Measurements from ENCODE around the gene AQP7.
"Not testable (repeated sequence)": the region's sequence is repeated elsewhere in the genome, so short reads cannot be mapped to it uniquely, and the experiment has no call there.

AQP7 gene

GRCh38 chr9:33404788-33405362 is 2.5 kb upstream of the AQP7 start:
- Histone ChIP-seq H3K4me3 (ENCODE audit: severe bottlenecking) (no peak overlapping the region), H3K27me3 (ENCODE audit: insufficient read depth, poor library complexity, severe bottlenecking) (no peaks in the 10 kb centered on the region), H3K27ac (ENCODE audit: poor library complexity, severe bottlenecking) (no peak overlapping the region), H3K36me3 (ENCODE audit: low read depth) (no peaks in the 10 kb centered on the region), H3K4me1 (ENCODE audit: insufficient read depth, poor library complexity, severe bottlenecking) (peaks cover 5% of the 10 kb centered on the region), H3K9me3 (ENCODE audit: severe bottlenecking) (no peaks in the 10 kb centered on the region)
- no peak for TF ChIP-seq CTCF (IDR thresholded peaks at IDR 0.05; ENCODE audit: poor library complexity, severe bottlenecking)
- no peak for DNase-seq (ENCODE audit: low spot score)
- peak; percentile 55; the same call in 2 of the 3 replicates for ATAC-seq (ENCODE audit: low read depth)

DNA sequence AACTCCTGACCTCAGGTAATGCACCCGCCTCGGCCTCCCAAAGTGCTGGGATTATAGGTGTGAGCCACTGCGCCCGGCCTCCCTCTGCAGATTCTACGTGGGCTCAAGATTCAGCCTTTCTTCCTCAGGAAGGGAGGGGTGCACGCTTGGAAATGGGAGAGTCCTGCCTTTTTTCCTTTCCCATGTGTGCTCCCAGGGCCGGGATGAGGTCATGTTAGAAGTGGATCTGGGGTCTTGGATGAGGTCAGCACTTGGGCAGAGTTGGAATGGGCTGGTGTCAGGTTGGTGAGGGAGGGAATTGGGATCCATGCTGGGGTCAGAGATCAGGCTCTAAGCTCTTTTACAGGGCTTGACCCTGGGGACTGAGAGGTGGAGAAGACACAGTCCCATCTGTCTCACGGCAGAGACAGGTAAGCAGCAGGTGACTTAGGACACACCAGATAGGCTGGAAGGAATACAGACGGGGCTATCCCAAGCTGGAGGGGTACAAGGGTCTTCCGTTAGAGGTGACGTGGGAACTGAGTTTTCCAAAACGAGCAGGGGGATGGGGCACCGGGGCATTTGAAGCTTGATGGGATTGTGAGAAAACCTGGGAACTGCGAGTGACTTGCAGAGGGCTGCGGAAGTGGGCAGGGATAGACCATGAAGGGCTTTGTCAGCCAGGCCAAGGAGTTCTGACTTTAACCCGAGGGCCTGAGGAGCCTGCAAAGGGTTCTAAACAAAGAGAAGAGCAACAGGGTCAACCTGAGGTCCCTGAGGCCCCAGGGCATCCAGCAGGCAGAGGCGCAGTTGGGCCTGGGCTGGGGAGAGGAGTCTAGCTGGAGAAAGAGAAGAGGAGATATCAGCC is 1.8 kb upstream of the AQP7 start:
- Histone ChIP-seq H3K4me3 (ENCODE audit: severe bottlenecking) (no peak overlapping the region), H3K9me3 (ENCODE audit: severe bottlenecking) (no peaks in the 10 kb centered on the region), H3K27me3 (ENCODE audit: insufficient read depth, poor library complexity, severe bottlenecking) (no peaks in the 10 kb centered on the region), H3K4me1 (ENCODE audit: insufficient read depth, poor library complexity, severe bottlenecking) (peaks cover 5% of the 10 kb centered on the region), H3K36me3 (ENCODE audit: low read depth) (no peaks in the 10 kb centered on the region), H3K27ac (ENCODE audit: poor library complexity, severe bottlenecking) (no peak overlapping the region)
- ATAC-seq (ENCODE audit: low read depth) (no peak), DNase-seq (ENCODE audit: low spot score) (no peak)
- TF ChIP-seq CTCF (IDR thresholded peaks at IDR 0.05; ENCODE audit: poor library complexity, severe bottlenecking): no peak

DNA sequence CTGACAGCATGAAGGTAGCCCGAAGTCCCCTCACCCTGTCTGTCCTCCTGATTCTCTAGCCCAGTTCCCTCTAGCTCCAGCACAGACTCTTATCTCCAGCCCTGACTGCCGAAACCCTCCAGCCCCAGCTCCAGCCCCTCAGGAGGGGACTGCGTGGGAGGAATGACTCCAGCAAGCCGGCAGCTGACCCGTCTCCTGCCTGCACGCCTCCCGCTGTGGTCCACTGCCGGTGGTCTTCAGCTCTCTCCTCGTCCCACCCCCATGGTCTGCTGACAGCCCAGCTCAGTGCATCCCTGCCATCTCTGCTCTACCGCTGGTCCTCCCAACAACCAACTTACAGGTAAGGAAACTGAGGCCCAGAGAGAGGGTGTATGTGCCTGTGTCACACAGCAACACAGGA is 559 bp downstream of the AQP7 start:
- not testable (repeated sequence) for H3K27ac ChIP-seq (ENCODE audit: poor library complexity, severe bottlenecking); ATAC-seq (ENCODE audit: low read depth); H3K4me1 ChIP-seq (ENCODE audit: insufficient read depth, poor library complexity, severe bottlenecking); DNase-seq (ENCODE audit: low spot score); H3K9me3 ChIP-seq (ENCODE audit: severe bottlenecking); H3K36me3 ChIP-seq (ENCODE audit: low read depth); H3K4me3 ChIP-seq (ENCODE audit: severe bottlenecking); H3K27me3 ChIP-seq (ENCODE audit: insufficient read depth, poor library complexity, severe bottlenecking)

- not testable (repeated sequence) for H3K4me3 ChIP-seq (ENCODE audit: severe bottlenecking); H3K27me3 ChIP-seq (ENCODE audit: insufficient read depth, poor library complexity, severe bottlenecking); H3K36me3 ChIP-seq (ENCODE audit: low read depth); DNase-seq (ENCODE audit: low spot score); H3K9me3 ChIP-seq (ENCODE audit: severe bottlenecking); H3K27ac ChIP-seq (ENCODE audit: poor library complexity, severe bottlenecking); ATAC-seq (ENCODE audit: low read depth); H3K4me1 ChIP-seq (ENCODE audit: insufficient read depth, poor library complexity, severe bottlenecking)
Observed at GRCh38 chr9:33399047-33399446, 3.3 kb downstream of the AQP7 start.

GRCh38 chr9:33397801-33398200 is 4.6 kb downstream of the AQP7 start:
- H3K4me1 ChIP-seq (ENCODE audit: insufficient read depth, poor library complexity, severe bottlenecking); H3K27me3 ChIP-seq (ENCODE audit: insufficient read depth, poor library complexity, severe bottlenecking); H3K27ac ChIP-seq (ENCODE audit: poor library complexity, severe bottlenecking); ATAC-seq (ENCODE audit: low read depth); H3K36me3 ChIP-seq (ENCODE audit: low read depth); H3K9me3 ChIP-seq (ENCODE audit: severe bottlenecking); H3K4me3 ChIP-seq (ENCODE audit: severe bottlenecking); DNase-seq (ENCODE audit: low spot score): not testable (repeated sequence)

GRCh38 chr9:33395159-33395879 is 7.0 kb downstream of the AQP7 start:
- peaks cover 12% of the 10 kb centered on the region for H3K4me1 ChIP-seq (ENCODE audit: insufficient read depth, poor library complexity, severe bottlenecking)
- not testable (repeated sequence) for H3K4me3 ChIP-seq (ENCODE audit: severe bottlenecking); H3K27me3 ChIP-seq (ENCODE audit: insufficient read depth, poor library complexity, severe bottlenecking); ATAC-seq (ENCODE audit: low read depth); H3K27ac ChIP-seq (ENCODE audit: poor library complexity, severe bottlenecking); H3K9me3 ChIP-seq (ENCODE audit: severe bottlenecking); H3K36me3 ChIP-seq (ENCODE audit: low read depth); DNase-seq (ENCODE audit: low spot score)

- H3K4me3 ChIP-seq (ENCODE audit: severe bottlenecking); H3K36me3 ChIP-seq (ENCODE audit: low read depth); ATAC-seq (ENCODE audit: low read depth): not testable (repeated sequence)
Observed at GRCh38 chr9:33393986-33394385, 8.4 kb downstream of the AQP7 start.

More at GRCh38 chr9:33393986-33394385, 8.4 kb downstream of the AQP7 start:
- not testable (repeated sequence) for H3K27ac ChIP-seq (ENCODE audit: poor library complexity, severe bottlenecking); H3K27me3 ChIP-seq (ENCODE audit: insufficient read depth, poor library complexity, severe bottlenecking); H3K9me3 ChIP-seq (ENCODE audit: severe bottlenecking); DNase-seq (ENCODE audit: low spot score)
- H3K4me1 ChIP-seq (ENCODE audit: insufficient read depth, poor library complexity, severe bottlenecking): peaks cover 12% of the 10 kb centered on the region
